OCI-LY7 (cell line): ENCODE data around the gene ID3.

Experiments used
- CTCF ChIP-seq: fragments of 200-600 bp; sonication (generic); conservative IDR thresholded peaks from 2 replicates; pipeline ENCODE4 v1.5.1; 2014; ENCODE audit warnings: mild to moderate bottlenecking, antibody characterized with exemption, low read length, moderate library complexity, mixed read lengths
- EZH2phosphoT487 ChIP-seq: fragments of 200-600 bp; sonication (generic); IDR thresholded peaks from 2 replicates; pipeline ENCODE4 v1.6.1; 2018; ENCODE audit warnings: low read depth, borderline replicate concordance, mild to moderate bottlenecking, mixed run types, antibody characterized with exemption, low read length, moderate library complexity, mixed read lengths

- no peak for TF ChIP-seq CTCF
- no peak for TF ChIP-seq EZH2phosphoT487
Measured at GRCh38 chr1:23524716-23525401, 34.4 kb downstream of the ID3 start.
